Stimulated activated naive B cell treated with anti-CD40 and anti-IgM and Interleukin-4, amounts not matched to agents 10 μg/mL and 1 μg/mL and 100 μg/mL, for 72 hours (primary cell): Measurements from ENCODE around the gene RNF17.
"Not testable (repeated sequence)": the region's sequence is repeated elsewhere in the genome, so short reads cannot be mapped to it uniquely, and the experiment has no call there.

Source experiments
- ATAC-seq, 2 donors: fragments of 150-1000 bp; cut with Tn5 transposase; replicated peaks; 2 replicates each; pipeline ENCODE4 v1.10.0; 2021; ENCODE audit warnings: moderate library complexity in 1 of 2
- DNase-seq: peaks from one replicate; pipeline ENCODE4 v3.0.0; 2021
- H3K27ac Mint-ChIP-seq: one replicate; pipeline ENCODE4 v1.8.0; 2022; ENCODE audit warnings: mild to moderate bottlenecking, mixed read lengths
- H3K27me3 Mint-ChIP-seq, 2 donors: one replicate each; pipeline ENCODE4 v1.8.0; 2022; ENCODE audit warnings: mixed read lengths in 2 of 2
- H3K36me3 Mint-ChIP-seq, 2 donors: one replicate each; pipeline ENCODE4 v1.8.0; 2022; ENCODE audit warnings: mixed read lengths in 2 of 2, mild to moderate bottlenecking in 1 of 2
- H3K4me1 Mint-ChIP-seq, 2 donors: one replicate each; pipeline ENCODE4 v1.8.0; 2022; ENCODE audit warnings: mixed read lengths in 2 of 2, mild to moderate bottlenecking in 1 of 2
- H3K4me3 Mint-ChIP-seq, 2 donors: one replicate each; pipeline ENCODE4 v1.8.0; 2022; ENCODE audit warnings: mild to moderate bottlenecking in 2 of 2, mixed read lengths in 2 of 2, moderate library complexity in 1 of 2
- H3K9me3 Mint-ChIP-seq, 2 donors: one replicate each; pipeline ENCODE4 v1.8.0; 2022; ENCODE audit warnings: mixed read lengths in 2 of 2, mild to moderate bottlenecking in 1 of 2

The RNF17 gene

GRCh38 chr13:24763596-24764275 is at the start of gene RNF17:
TSS of gene RNF17 (plus strand) at chr13:24764169. CDS start at chr13:24764204, 35 bp downstream.
- no peak for DNase-seq
- Mint-ChIP-seq H3K4me3 (no peak within 1 kb of the TSS), H3K9me3 (no peaks in the 10 kb centered on the region), H3K4me1 (no peaks in the 10 kb centered on the region), H3K27me3 (peaks cover 4 to 12% of the 10 kb centered on the region in 2 donors), H3K36me3 (no peaks in the 10 kb centered on the region), H3K27ac (no peak within 1 kb of the TSS)
- no peak for ATAC-seq

GRCh38 chr13:24716011-24716410 is 48.0 kb upstream of the RNF17 start:
- Mint-ChIP-seq H3K9me3 (no peaks in the 10 kb centered on the region), H3K27ac (no peak overlapping the region), H3K4me3 (no peak overlapping the region), H3K36me3 (no peaks in the 10 kb centered on the region), H3K27me3 (peaks cover 24 to 30% of the 10 kb centered on the region in 2 donors), H3K4me1 (no peaks in the 10 kb centered on the region)
- ATAC-seq: no peak
- DNase-seq: no peak

DNA sequence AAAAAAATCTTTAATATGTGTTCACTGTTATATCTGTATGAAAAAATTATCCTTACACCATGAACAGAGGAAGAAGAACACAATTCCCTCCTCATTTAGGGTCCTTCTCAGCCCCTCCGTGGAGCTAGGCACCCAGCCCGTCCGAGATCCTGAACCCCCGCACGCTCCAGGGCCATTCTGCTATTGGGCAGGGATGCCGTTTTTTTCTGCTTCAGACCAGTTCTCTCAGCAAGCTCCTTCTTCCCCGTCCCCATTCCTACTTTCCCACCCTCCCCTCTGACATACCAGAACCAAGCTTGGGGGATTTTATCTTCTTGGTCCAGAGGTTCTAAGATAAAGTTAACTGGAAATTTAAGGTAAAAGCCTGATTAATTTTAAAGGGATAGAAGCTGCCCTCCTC is 47.5 kb upstream of the RNF17 start:
- no peak for DNase-seq
- Mint-ChIP-seq H3K4me3 (no peak overlapping the region), H3K4me1 (no peaks in the 10 kb centered on the region), H3K36me3 (no peaks in the 10 kb centered on the region), H3K9me3 (no peaks in the 10 kb centered on the region), H3K27ac (no peak overlapping the region), H3K27me3 (peaks cover 29 to 30% of the 10 kb centered on the region in 2 donors)
- ATAC-seq: no peak

- Mint-ChIP-seq H3K36me3 (no peaks in the 10 kb centered on the region), H3K27ac (no peak overlapping the region), H3K27me3 (peaks cover 26 to 27% of the 10 kb centered on the region in 2 donors), H3K4me1 (no peaks in the 10 kb centered on the region), H3K9me3 (no peaks in the 10 kb centered on the region), H3K4me3 (no peak overlapping the region)
- DNase-seq (no peak), ATAC-seq (no peak)
Observed at GRCh38 chr13:24717217-24717616, 46.8 kb upstream of the RNF17 start.

- H3K4me1 Mint-ChIP-seq: no peaks in the 10 kb centered on the region
- no peaks in the 10 kb centered on the region for H3K9me3 Mint-ChIP-seq
- peaks cover 20% of the 10 kb centered on the region in 2 donors for H3K27me3 Mint-ChIP-seq
- no peak for ATAC-seq
- no peaks in the 10 kb centered on the region for H3K36me3 Mint-ChIP-seq
- DNase-seq: no peak
- no peak overlapping the region for H3K27ac Mint-ChIP-seq
- no peak overlapping the region for H3K4me3 Mint-ChIP-seq
Observed at GRCh38 chr13:24718192-24718965, 45.6 kb upstream of the RNF17 start.

- no peaks in the 10 kb centered on the region for H3K36me3 Mint-ChIP-seq
- H3K27ac Mint-ChIP-seq: no peak overlapping the region
- no peaks in the 10 kb centered on the region for H3K4me1 Mint-ChIP-seq
- ATAC-seq (no peak), DNase-seq (no peak)
- peaks cover 20% of the 10 kb centered on the region in 2 donors for H3K27me3 Mint-ChIP-seq
- H3K4me3 Mint-ChIP-seq: no peak overlapping the region
- no peaks in the 10 kb centered on the region for H3K9me3 Mint-ChIP-seq
Observed at GRCh38 chr13:24719139-24719538, 44.8 kb upstream of the RNF17 start.

DNA sequence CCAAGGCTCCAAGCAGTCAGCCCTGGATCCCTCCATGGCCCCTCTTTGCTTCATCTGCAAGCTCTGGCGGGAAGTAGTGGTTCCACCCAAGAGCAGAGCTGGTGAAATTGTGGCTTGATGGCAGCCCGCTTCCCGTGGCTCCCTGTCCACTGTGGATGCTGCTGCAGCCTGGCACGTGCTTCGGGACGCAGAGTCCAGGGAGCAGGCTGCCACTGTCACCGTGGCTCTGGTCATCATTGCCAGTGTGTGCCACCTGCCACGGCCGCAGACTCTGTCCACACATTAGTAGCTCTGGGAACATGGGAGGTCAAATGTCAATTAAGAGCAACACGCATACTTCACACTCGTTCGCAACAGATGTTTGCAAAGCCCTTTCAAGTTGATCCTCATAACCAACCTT is 40.8 kb upstream of the RNF17 start:
- ATAC-seq: no peak

DNA sequence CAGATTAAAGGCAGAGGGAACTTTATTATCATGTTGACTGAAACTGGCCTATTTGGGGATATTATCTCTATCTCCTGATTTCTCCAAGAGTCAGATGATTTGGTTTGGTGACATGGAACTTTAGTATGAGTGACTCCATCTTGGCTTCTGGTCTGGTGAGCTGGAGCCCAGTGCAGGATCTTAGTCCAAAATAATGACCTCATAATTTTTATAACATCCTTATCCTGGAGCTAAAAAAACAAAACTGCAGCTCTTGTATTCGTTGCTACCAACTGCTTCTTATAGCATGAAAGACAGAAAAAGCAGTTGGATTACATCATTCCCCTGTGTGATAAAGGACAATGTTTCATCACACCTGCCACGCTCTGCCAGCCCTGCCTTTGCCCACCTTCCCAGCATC is 39.3 kb upstream of the RNF17 start:
- DNase-seq (no peak), ATAC-seq (no peak)
- Mint-ChIP-seq H3K4me3 (no peak overlapping the region), H3K27ac (no peak overlapping the region), H3K36me3 (no peaks in the 10 kb centered on the region), H3K27me3 (peaks cover 24 to 29% of the 10 kb centered on the region in 2 donors), H3K4me1 (no peaks in the 10 kb centered on the region), H3K9me3 (no peaks in the 10 kb centered on the region)

More for the DNA sequence above, 40.8 kb upstream of the RNF17 start:
- H3K9me3 Mint-ChIP-seq: no peaks in the 10 kb centered on the region
- no peaks in the 10 kb centered on the region for H3K4me1 Mint-ChIP-seq
- no peaks in the 10 kb centered on the region for H3K36me3 Mint-ChIP-seq
- DNase-seq: no peak
- peaks cover 24 to 29% of the 10 kb centered on the region in 2 donors for H3K27me3 Mint-ChIP-seq
- H3K27ac Mint-ChIP-seq: no peak overlapping the region
- no peak overlapping the region for H3K4me3 Mint-ChIP-seq

DNA sequence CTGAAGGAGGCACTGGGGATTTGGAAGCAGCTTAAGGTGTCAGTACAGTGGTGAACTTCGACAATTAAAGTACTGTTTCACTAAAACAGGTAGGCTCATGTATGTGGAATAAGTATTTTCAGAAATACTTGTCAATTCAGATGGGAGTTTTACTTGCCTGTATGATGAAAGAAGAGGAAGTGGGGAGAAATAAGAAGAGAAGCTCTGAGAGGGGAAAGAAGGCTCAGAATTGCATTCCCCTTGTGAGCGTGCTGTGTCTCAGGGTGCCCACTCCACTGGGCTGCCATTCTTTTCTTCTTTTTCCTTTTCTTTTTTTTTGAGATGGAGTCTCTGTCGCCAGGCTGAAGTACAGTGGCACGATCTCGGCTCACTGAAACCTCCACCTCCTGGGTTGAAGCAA is 38.6 kb upstream of the RNF17 start:
- Mint-ChIP-seq H3K9me3 (no peaks in the 10 kb centered on the region), H3K27me3 (peaks cover 19 to 25% of the 10 kb centered on the region in 2 donors), H3K36me3 (no peaks in the 10 kb centered on the region), H3K4me1 (no peaks in the 10 kb centered on the region), H3K27ac (no peak overlapping the region), H3K4me3 (no peak overlapping the region)
- DNase-seq: no peak
- ATAC-seq: no peak

DNA sequence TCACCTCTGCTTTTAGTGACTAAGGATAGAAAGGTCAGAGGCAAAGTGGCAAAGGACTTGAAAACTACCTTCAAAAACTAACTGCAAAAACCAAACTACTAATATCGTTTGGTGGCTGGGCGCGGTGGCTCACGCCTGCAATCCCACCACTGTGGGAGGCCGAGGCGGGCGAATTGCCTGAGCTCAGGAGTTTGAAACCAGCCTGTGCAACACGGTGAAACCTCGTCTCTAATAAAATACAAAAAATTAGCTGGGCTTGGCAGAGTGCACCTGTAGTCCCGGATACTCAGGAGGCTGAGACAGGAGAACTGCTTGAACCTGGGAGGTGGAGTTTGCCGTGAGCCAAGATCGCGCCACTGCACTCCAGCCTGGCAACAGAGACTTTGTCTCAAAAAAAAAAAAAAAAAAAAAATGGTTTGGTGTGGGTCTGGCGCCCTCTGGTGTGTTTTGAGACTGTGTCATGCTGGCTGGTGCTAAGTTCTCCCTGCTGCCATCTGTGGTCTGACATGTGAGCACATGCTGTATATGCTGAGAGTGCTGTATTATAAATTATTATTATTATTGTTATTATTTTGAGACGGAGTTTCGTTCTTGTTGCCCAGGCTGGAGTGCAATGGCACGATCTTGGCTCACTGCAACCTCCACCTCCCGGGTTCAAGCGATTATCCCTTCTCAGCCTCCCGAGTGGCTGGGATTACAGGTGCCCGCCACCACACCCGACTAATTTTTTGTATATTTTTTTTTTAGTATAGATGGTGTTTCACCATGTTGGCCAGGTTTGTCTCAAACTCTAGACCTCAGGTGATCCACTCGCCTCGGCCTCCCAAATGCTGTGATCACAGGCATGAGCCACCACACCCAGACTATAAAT is 36.0 kb upstream of the RNF17 start:
- Mint-ChIP-seq H3K36me3 (peaks cover 0 to 4% of the 10 kb centered on the region in 2 donors), H3K9me3 (peaks cover 5 to 10% of the 10 kb centered on the region in 2 donors), H3K27me3 (peaks cover 14 to 24% of the 10 kb centered on the region in 2 donors), H3K4me1 (peaks cover 7 to 8% of the 10 kb centered on the region in 2 donors), H3K27ac (no peak overlapping the region), H3K4me3 (no peak overlapping the region)
- ATAC-seq (peak; percentile 97 to 98), DNase-seq (peak; percentile 45)

DNA sequence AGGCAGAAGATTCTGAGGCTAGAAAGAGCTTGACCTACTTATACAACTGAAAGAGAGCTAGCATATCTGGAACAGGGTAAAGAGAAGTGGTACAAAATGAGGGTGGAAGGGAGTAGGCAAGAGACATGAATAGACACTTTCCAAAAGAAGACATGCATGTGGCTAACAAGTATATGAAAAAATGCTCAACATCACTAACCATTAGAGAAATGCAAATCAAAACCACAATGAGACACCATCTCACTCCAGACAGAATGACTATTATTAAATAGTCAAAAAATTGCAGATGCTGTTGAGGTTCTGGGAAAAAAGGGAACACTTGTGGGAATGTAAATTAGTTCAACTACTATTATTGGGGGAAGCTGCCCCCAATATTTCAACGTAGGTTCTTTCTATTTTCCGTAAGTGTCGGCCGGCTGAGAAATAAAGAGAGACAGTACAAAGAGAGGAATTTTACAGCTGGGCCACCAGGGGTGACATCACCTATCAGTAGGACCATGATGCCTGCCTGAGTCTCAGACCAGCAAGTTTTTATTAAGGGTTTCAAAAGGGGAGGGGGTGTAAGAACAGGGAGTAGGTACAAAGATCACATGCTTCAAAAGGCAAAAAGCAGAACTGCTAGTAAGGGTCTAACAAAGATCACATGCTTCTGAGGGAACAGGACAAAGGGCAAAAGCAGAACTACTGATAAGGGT is 32.9 kb upstream of the RNF17 start:
- not testable (repeated sequence) for H3K36me3 Mint-ChIP-seq, H3K9me3 Mint-ChIP-seq, H3K4me1 Mint-ChIP-seq, H3K4me3 Mint-ChIP-seq, DNase-seq
- peak overlapping the region; percentile 4 for H3K27ac Mint-ChIP-seq
- H3K27me3 Mint-ChIP-seq: peaks cover 5 to 15% of the 10 kb centered on the region in 2 donors
- ATAC-seq: peak; percentile 62 to 65

GRCh38 chr13:24734950-24735349 is 29.0 kb upstream of the RNF17 start:
- no peak overlapping the region for H3K27ac Mint-ChIP-seq
- no peak overlapping the region for H3K4me3 Mint-ChIP-seq
- peaks cover 7 to 8% of the 10 kb centered on the region in 2 donors for H3K4me1 Mint-ChIP-seq
- ATAC-seq (no peak), DNase-seq (no peak)
- no peaks in the 10 kb centered on the region for H3K27me3 Mint-ChIP-seq
- peaks cover 5 to 10% of the 10 kb centered on the region in 2 donors for H3K9me3 Mint-ChIP-seq
- H3K36me3 Mint-ChIP-seq: peaks cover 0 to 4% of the 10 kb centered on the region in 2 donors

- Mint-ChIP-seq H3K4me3 (no peak overlapping the region), H3K36me3 (no peaks in the 10 kb centered on the region), H3K4me1 (no peaks in the 10 kb centered on the region), H3K27me3 (peaks cover 0 to 4% of the 10 kb centered on the region in 2 donors), H3K27ac (no peak overlapping the region), H3K9me3 (peaks cover 0 to 4% of the 10 kb centered on the region in 2 donors)
- ATAC-seq (no peak), DNase-seq (no peak)
Observed at GRCh38 chr13:24737042-24737441, 26.9 kb upstream of the RNF17 start.

GRCh38 chr13:24738366-24738847 is 25.6 kb upstream of the RNF17 start:
- H3K4me3 Mint-ChIP-seq: no peak overlapping the region
- H3K27ac Mint-ChIP-seq: no peak overlapping the region
- DNase-seq: no peak
- H3K4me1 Mint-ChIP-seq: no peaks in the 10 kb centered on the region
- no peaks in the 10 kb centered on the region for H3K36me3 Mint-ChIP-seq
- H3K27me3 Mint-ChIP-seq: peaks cover 6 to 12% of the 10 kb centered on the region in 2 donors
- H3K9me3 Mint-ChIP-seq: no peaks in the 10 kb centered on the region
- ATAC-seq: no peak
